Fibroblast of skin of left biceps (primary cell): ENCODE results near the gene CPLX1.

ENCODE experiments used
- DNase-seq, 2 experiments: peaks; one replicate each; pipeline ENCODE4 v3.0.0-alpha.2; 2013; ENCODE audit warnings: low read depth in 2 of 2

The CPLX1 gene

GRCh38 chr4:832536-832935 is 6.6 kb upstream of the CPLX1 start:
- no peak for DNase-seq

GRCh38 chr4:832108-832507 is 6.2 kb upstream of the CPLX1 start:
- DNase-seq: no peak

GRCh38 chr4:831483-831805 is 5.5 kb upstream of the CPLX1 start:
- no peak for DNase-seq

- no peak for DNase-seq
Observed at GRCh38 chr4:830601-831482, 4.9 kb upstream of the CPLX1 start.

GRCh38 chr4:829761-830600 is 4.1 kb upstream of the CPLX1 start:
- no peak for DNase-seq

GRCh38 chr4:829291-829690 is 3.4 kb upstream of the CPLX1 start:
- no peak for DNase-seq

- no peak for DNase-seq
Observed at GRCh38 chr4:828641-829271, 2.8 kb upstream of the CPLX1 start.

- DNase-seq: no peak
Observed at GRCh38 chr4:827209-828081, 1.5 kb upstream of the CPLX1 start.

- no peak for DNase-seq
Observed at GRCh38 chr4:826508-827208, 729 bp upstream of the CPLX1 start.

GRCh38 chr4:825063-825970 is 612 bp downstream of the CPLX1 start:
- no peak for DNase-seq

- DNase-seq: no peak
Observed at GRCh38 chr4:824461-825062, 1.4 kb downstream of the CPLX1 start.

- no peak for DNase-seq
Observed at GRCh38 chr4:823761-824460, 2.0 kb downstream of the CPLX1 start.

GRCh38 chr4:823176-823760 is 2.7 kb downstream of the CPLX1 start:
- DNase-seq: no peak

GRCh38 chr4:822361-823175 is 3.4 kb downstream of the CPLX1 start:
- DNase-seq: no peak

GRCh38 chr4:821631-822030 is 4.3 kb downstream of the CPLX1 start:
- DNase-seq: no peak

- DNase-seq: no peak
Observed at GRCh38 chr4:821181-821591, 4.7 kb downstream of the CPLX1 start.
